Dermis microvascular lymphatic vessel endothelial cell (primary cell): ENCODE data around the gene IGFL4. TPM values are rescaled to one million over a fixed set of nuclear protein-coding genes. Genes with fewer than 3 reads are reported as not detected.
A peak's percentile ranks its signal among the peaks of the same experiment; 100 is the strongest.

ENCODE experiments used
- DNase-seq, 2 donors: peaks; one replicate each; pipeline versions ENCODE4 v3.0.0 to v3.0.0-alpha.2; 2010; ENCODE audit warnings: low read depth in 2 of 2
- total RNA-seq: library from RNA; depleted of rRNA; stranded (reverse); fragments of >200 nt; gene quantifications from 2 replicates; pipeline ENCODE4 v1.2.1, GENCODE V29; 2014

IGFL4 gene
- total RNA-seq: not detected in 2 replicates

- no peak for DNase-seq
Measured at GRCh38 chr19:46040952-46041500, at the start of gene IGFL4. Gene IGFL4 (minus strand): TSS chr19:46041002. CDS start chr19:46040962, 40 bp downstream.

- no peak for DNase-seq
Measured at GRCh38 chr19:46090444-46090843, 49.6 kb upstream of the IGFL4 start.

GRCh38 chr19:46089432-46089831, 48.6 kb upstream of the IGFL4 start:
- DNase-seq: no peak

- no peak for DNase-seq
Measured at GRCh38 chr19:46088101-46088500, 47.3 kb upstream of the IGFL4 start.

- DNase-seq: no peak
Measured at GRCh38 chr19:46085888-46086287, 45.1 kb upstream of the IGFL4 start.

- no peak for DNase-seq
Measured at GRCh38 chr19:46082728-46083050, 41.9 kb upstream of the IGFL4 start.

- peak; percentile 47 to 58 for DNase-seq
Measured at GRCh38 chr19:46081928-46082727, 41.3 kb upstream of the IGFL4 start.

- peak; percentile 52 to 84 for DNase-seq
Measured at GRCh38 chr19:46080561-46080960, 39.8 kb upstream of the IGFL4 start.

- no peak for DNase-seq
Measured at GRCh38 chr19:46079576-46079975, 38.8 kb upstream of the IGFL4 start.

GRCh38 chr19:46078573-46079332, 38.0 kb upstream of the IGFL4 start:
- DNase-seq: peak; percentile 23 to 77

- DNase-seq: no peak
Measured at GRCh38 chr19:46077815-46078167, 37.0 kb upstream of the IGFL4 start.

GRCh38 chr19:46076951-46077814, 36.4 kb upstream of the IGFL4 start:
- peak; percentile 65 to 81 for DNase-seq

- no peak for DNase-seq
Measured at GRCh38 chr19:46076031-46076880, 35.5 kb upstream of the IGFL4 start.

GRCh38 chr19:46073268-46073922, 32.6 kb upstream of the IGFL4 start:
- DNase-seq: no peak

GRCh38 chr19:46069806-46070341, 29.1 kb upstream of the IGFL4 start:
- peak in 1 of 2 donors; percentile 72 for DNase-seq

- DNase-seq: peak in 1 of 2 donors; percentile 48
Measured at GRCh38 chr19:46068345-46069258, 27.8 kb upstream of the IGFL4 start.

- DNase-seq: no peak
Measured at GRCh38 chr19:46067691-46068090, 26.9 kb upstream of the IGFL4 start.

GRCh38 chr19:46066471-46066870, 25.7 kb upstream of the IGFL4 start:
- DNase-seq: no peak
